Measurements from ENCODE around the gene PLA2G3.
"Not testable (repeated sequence)": the region's sequence is repeated elsewhere in the genome, so short reads cannot be mapped to it uniquely, and the experiment has no call there.

PLA2G3 gene

DNA sequence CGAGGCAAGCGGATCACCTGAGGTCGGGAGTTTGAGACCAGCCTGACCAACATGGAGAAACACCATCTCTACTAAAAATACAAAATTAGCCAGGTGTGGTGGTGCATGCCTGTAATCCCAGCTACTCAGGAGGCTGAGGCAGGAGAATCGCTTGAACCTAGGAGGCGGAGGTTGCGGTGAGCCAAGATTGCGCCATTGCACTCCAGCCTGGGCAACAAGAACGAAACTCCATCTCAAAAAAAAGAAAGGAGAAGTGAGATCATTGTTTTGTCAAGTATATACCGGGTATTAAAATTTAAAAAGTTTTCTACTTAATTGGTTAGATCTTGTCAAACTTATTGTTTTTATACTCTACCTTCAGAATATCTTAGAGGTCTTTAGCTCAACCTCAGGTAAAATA is 31.4 kb upstream of the PLA2G3 start:
- not testable (repeated sequence) for H3K36me3 ChIP-seq (ENCODE audit: control insufficient read depth, insufficient read depth, low read length); DNase-seq; H3K4me1 ChIP-seq (ENCODE audit: control insufficient read depth, insufficient read depth, low read length, poor library complexity, severe bottlenecking)

DNA sequence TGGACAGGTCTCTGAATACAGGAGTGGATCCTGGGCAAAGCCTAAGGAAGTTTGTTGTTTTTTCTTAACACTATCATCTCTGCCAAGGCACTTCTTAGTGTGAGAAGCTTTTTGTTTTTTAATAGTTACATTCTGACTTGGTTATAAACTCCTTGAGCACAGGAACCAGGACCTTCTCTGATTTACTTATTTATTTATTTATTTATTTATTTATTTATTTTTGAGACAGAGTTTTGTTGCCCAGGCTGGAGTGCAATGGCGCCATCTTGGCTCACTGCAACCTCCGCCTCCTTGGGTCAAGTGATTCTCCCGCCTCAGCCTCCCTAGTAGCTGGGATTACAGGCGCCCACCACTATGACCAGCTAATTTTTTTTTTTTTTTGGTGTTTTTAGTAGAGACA is 30.7 kb upstream of the PLA2G3 start:
- Histone ChIP-seq H3K9me3 (ENCODE audit: control insufficient read depth, low read length) (no peaks in the 10 kb centered on the region), H3K4me1 (ENCODE audit: control insufficient read depth, insufficient read depth, low read length, poor library complexity, severe bottlenecking) (no peaks in the 10 kb centered on the region), H3K27ac (ENCODE audit: insufficient read depth, low read length, poor library complexity, severe bottlenecking) (no peak overlapping the region), H3K36me3 (ENCODE audit: control insufficient read depth, insufficient read depth, low read length) (no peaks in the 10 kb centered on the region), H3K4me3 (ENCODE audit: insufficient read depth, low read depth, low read length, poor library complexity, severe bottlenecking) (no peak overlapping the region), H3K27me3 (replicated peaks; ENCODE audit: control insufficient read depth, insufficient read depth, low read length, poor library complexity, severe bottlenecking) (no peaks in the 10 kb centered on the region)
- DNase-seq: no peak

More for the DNA sequence above, 31.4 kb upstream of the PLA2G3 start:
- not testable (repeated sequence) for H3K27me3 ChIP-seq (replicated peaks; ENCODE audit: control insufficient read depth, insufficient read depth, low read length, poor library complexity, severe bottlenecking); H3K27ac ChIP-seq (ENCODE audit: insufficient read depth, low read length, poor library complexity, severe bottlenecking); H3K9me3 ChIP-seq (ENCODE audit: control insufficient read depth, low read length); H3K4me3 ChIP-seq (ENCODE audit: insufficient read depth, low read depth, low read length, poor library complexity, severe bottlenecking)

DNA sequence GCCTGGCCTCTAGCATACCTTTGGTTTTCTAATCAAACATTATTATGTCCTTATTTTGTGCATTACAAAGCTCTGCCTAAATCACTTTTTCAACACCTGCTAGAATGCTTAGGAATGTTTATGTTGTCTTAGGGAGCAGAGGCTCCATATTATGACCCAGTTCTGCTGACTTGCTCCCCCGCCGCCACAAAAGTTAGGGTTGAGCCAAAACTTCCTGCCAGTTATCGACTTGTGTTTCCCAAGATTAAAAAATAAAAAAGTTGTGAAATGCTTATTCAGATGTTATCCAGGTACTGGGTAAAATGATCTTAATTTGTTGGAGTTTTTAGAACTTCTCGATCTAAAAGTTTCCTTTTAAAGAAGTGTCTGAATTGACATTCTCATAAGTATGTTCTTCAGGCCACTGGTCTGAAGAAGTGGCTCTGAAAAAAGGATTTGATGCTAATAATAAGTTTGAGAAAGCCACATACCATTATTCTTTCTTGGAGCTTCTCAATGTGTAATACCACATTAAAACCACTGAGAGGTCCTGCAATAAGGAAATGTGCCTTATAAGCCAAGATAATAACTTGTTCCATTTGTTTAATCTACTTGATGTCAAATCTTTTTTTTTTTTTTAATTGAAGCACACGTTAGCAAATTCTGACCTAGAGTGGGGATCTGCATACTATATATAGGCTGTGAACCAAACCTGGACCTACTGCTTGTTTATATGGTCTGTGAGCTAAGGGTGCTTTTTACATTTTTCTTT is 21.9 kb upstream of the PLA2G3 start:
- Histone ChIP-seq H3K27ac (ENCODE audit: insufficient read depth, low read length, poor library complexity, severe bottlenecking) (no peak overlapping the region), H3K27me3 (replicated peaks; ENCODE audit: control insufficient read depth, insufficient read depth, low read length, poor library complexity, severe bottlenecking) (no peaks in the 10 kb centered on the region), H3K4me3 (ENCODE audit: insufficient read depth, low read depth, low read length, poor library complexity, severe bottlenecking) (no peak overlapping the region), H3K4me1 (ENCODE audit: control insufficient read depth, insufficient read depth, low read length, poor library complexity, severe bottlenecking) (peaks cover 10% of the 10 kb centered on the region), H3K9me3 (ENCODE audit: control insufficient read depth, low read length) (no peaks in the 10 kb centered on the region), H3K36me3 (ENCODE audit: control insufficient read depth, insufficient read depth, low read length) (peaks cover 5% of the 10 kb centered on the region)
- DNase-seq: no peak

GRCh38 chr22:31161386-31161785 is 21.1 kb upstream of the PLA2G3 start:
- no peak overlapping the region for H3K4me3 ChIP-seq (ENCODE audit: insufficient read depth, low read depth, low read length, poor library complexity, severe bottlenecking)
- no peaks in the 10 kb centered on the region for H3K27me3 ChIP-seq (replicated peaks; ENCODE audit: control insufficient read depth, insufficient read depth, low read length, poor library complexity, severe bottlenecking)
- H3K9me3 ChIP-seq (ENCODE audit: control insufficient read depth, low read length): no peaks in the 10 kb centered on the region
- H3K27ac ChIP-seq (ENCODE audit: insufficient read depth, low read length, poor library complexity, severe bottlenecking): no peak overlapping the region
- DNase-seq: no peak
- peaks cover 10% of the 10 kb centered on the region for H3K4me1 ChIP-seq (ENCODE audit: control insufficient read depth, insufficient read depth, low read length, poor library complexity, severe bottlenecking)
- peaks cover 5% of the 10 kb centered on the region for H3K36me3 ChIP-seq (ENCODE audit: control insufficient read depth, insufficient read depth, low read length)

GRCh38 chr22:31160328-31160978 is 20.1 kb upstream of the PLA2G3 start:
- H3K27me3 ChIP-seq (replicated peaks; ENCODE audit: control insufficient read depth, insufficient read depth, low read length, poor library complexity, severe bottlenecking): no peaks in the 10 kb centered on the region
- H3K4me1 ChIP-seq (ENCODE audit: control insufficient read depth, insufficient read depth, low read length, poor library complexity, severe bottlenecking): peaks cover 10% of the 10 kb centered on the region
- peak overlapping the region; percentile 75 for H3K27ac ChIP-seq (ENCODE audit: insufficient read depth, low read length, poor library complexity, severe bottlenecking)
- no peaks in the 10 kb centered on the region for H3K36me3 ChIP-seq (ENCODE audit: control insufficient read depth, insufficient read depth, low read length)
- no peaks in the 10 kb centered on the region for H3K9me3 ChIP-seq (ENCODE audit: control insufficient read depth, low read length)
- peak overlapping the region; percentile 76 for H3K4me3 ChIP-seq (ENCODE audit: insufficient read depth, low read depth, low read length, poor library complexity, severe bottlenecking)
- peak in 1 of 3 donors; percentile 4 for DNase-seq

DNA sequence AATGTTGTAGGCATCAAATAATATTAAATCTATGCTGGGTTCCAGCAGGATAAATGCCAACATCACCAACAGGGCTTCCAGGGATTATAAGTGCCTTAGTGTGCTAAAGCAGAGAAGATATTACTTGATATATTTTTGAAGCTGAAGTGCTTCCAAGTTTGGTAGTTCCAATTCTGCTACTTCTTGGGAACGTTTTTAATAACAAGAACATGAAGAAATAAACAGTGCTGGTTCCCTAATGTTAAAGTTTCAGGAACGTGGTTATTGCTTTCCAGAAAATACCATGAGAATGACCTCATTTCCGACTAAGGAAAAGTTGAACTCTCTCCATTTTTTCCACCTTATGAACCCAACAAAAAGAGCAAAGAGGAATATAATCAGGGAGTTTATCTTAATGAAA is 15.1 kb upstream of the PLA2G3 start:
- no peak for DNase-seq
- Histone ChIP-seq H3K4me1 (ENCODE audit: control insufficient read depth, insufficient read depth, low read length, poor library complexity, severe bottlenecking) (no peaks in the 10 kb centered on the region), H3K9me3 (ENCODE audit: control insufficient read depth, low read length) (no peaks in the 10 kb centered on the region)

GRCh38 chr22:31154975-31155374 is 14.7 kb upstream of the PLA2G3 start:
- Histone ChIP-seq H3K4me3 (ENCODE audit: insufficient read depth, low read depth, low read length, poor library complexity, severe bottlenecking) (no peak overlapping the region), H3K36me3 (ENCODE audit: control insufficient read depth, insufficient read depth, low read length) (no peaks in the 10 kb centered on the region), H3K27me3 (replicated peaks; ENCODE audit: control insufficient read depth, insufficient read depth, low read length, poor library complexity, severe bottlenecking) (no peaks in the 10 kb centered on the region), H3K4me1 (ENCODE audit: control insufficient read depth, insufficient read depth, low read length, poor library complexity, severe bottlenecking) (no peaks in the 10 kb centered on the region), H3K9me3 (ENCODE audit: control insufficient read depth, low read length) (no peaks in the 10 kb centered on the region), H3K27ac (ENCODE audit: insufficient read depth, low read length, poor library complexity, severe bottlenecking) (no peak overlapping the region)
- no peak for DNase-seq

More for the DNA sequence above, 15.1 kb upstream of the PLA2G3 start:
- Histone ChIP-seq H3K27ac (ENCODE audit: insufficient read depth, low read length, poor library complexity, severe bottlenecking) (no peak overlapping the region), H3K36me3 (ENCODE audit: control insufficient read depth, insufficient read depth, low read length) (no peaks in the 10 kb centered on the region), H3K27me3 (replicated peaks; ENCODE audit: control insufficient read depth, insufficient read depth, low read length, poor library complexity, severe bottlenecking) (no peaks in the 10 kb centered on the region), H3K4me3 (ENCODE audit: insufficient read depth, low read depth, low read length, poor library complexity, severe bottlenecking) (no peak overlapping the region)

DNA sequence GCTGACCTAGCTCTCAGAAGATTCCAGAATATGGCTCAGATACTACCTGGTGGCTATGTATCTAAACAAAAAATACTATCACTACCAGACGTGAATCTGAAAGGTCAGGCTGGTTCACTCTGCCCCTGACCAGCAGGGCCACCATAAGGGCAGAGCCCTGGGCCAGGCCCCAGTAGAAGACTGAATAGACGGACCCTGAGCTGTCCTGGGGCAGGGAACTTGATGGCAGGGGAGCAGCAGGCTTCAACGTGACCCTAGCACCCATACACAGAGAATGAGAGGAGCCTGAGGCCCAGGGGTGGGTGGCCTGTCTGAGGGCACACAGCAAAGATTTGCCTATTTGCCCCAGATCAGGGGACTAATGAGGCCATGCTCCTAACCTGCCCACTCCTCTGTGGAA is 13.0 kb upstream of the PLA2G3 start:
- Histone ChIP-seq H3K4me1 (ENCODE audit: control insufficient read depth, insufficient read depth, low read length, poor library complexity, severe bottlenecking) (no peaks in the 10 kb centered on the region), H3K9me3 (ENCODE audit: control insufficient read depth, low read length) (no peaks in the 10 kb centered on the region), H3K36me3 (ENCODE audit: control insufficient read depth, insufficient read depth, low read length) (no peaks in the 10 kb centered on the region), H3K27me3 (replicated peaks; ENCODE audit: control insufficient read depth, insufficient read depth, low read length, poor library complexity, severe bottlenecking) (no peaks in the 10 kb centered on the region), H3K4me3 (ENCODE audit: insufficient read depth, low read depth, low read length, poor library complexity, severe bottlenecking) (no peak overlapping the region), H3K27ac (ENCODE audit: insufficient read depth, low read length, poor library complexity, severe bottlenecking) (no peak overlapping the region)
- no peak for DNase-seq

GRCh38 chr22:31151872-31152271 is 11.6 kb upstream of the PLA2G3 start:
- Histone ChIP-seq H3K4me1 (ENCODE audit: control insufficient read depth, insufficient read depth, low read length, poor library complexity, severe bottlenecking) (no peaks in the 10 kb centered on the region), H3K27ac (ENCODE audit: insufficient read depth, low read length, poor library complexity, severe bottlenecking) (no peak overlapping the region), H3K9me3 (ENCODE audit: control insufficient read depth, low read length) (no peaks in the 10 kb centered on the region), H3K36me3 (ENCODE audit: control insufficient read depth, insufficient read depth, low read length) (no peaks in the 10 kb centered on the region), H3K4me3 (ENCODE audit: insufficient read depth, low read depth, low read length, poor library complexity, severe bottlenecking) (no peak overlapping the region), H3K27me3 (replicated peaks; ENCODE audit: control insufficient read depth, insufficient read depth, low read length, poor library complexity, severe bottlenecking) (no peaks in the 10 kb centered on the region)
- no peak for DNase-seq

GRCh38 chr22:31150615-31151014 is 10.3 kb upstream of the PLA2G3 start:
- Histone ChIP-seq H3K9me3 (ENCODE audit: control insufficient read depth, low read length) (no peaks in the 10 kb centered on the region), H3K27me3 (replicated peaks; ENCODE audit: control insufficient read depth, insufficient read depth, low read length, poor library complexity, severe bottlenecking) (no peaks in the 10 kb centered on the region), H3K4me1 (ENCODE audit: control insufficient read depth, insufficient read depth, low read length, poor library complexity, severe bottlenecking) (no peaks in the 10 kb centered on the region), H3K36me3 (ENCODE audit: control insufficient read depth, insufficient read depth, low read length) (no peaks in the 10 kb centered on the region), H3K27ac (ENCODE audit: insufficient read depth, low read length, poor library complexity, severe bottlenecking) (no peak overlapping the region), H3K4me3 (ENCODE audit: insufficient read depth, low read depth, low read length, poor library complexity, severe bottlenecking) (no peak overlapping the region)
- DNase-seq: no peak

Data from effector memory CD4-positive, alpha-beta T cell (primary cell).